ENCODE results near the gene MCOLN2.

GRCh38 chr1:84947536-84948410 is 49.1 kb downstream of the MCOLN2 start:
- no peak for TF ChIP-seq CTCF (IDR thresholded peaks at IDR 0.05)
- no peak for TF ChIP-seq RXRA (IDR thresholded peaks at IDR 0.05; ENCODE audit: borderline replicate concordance, low read depth)
